H9 (cell line): ENCODE measurements around the gene LAMA3. TPM values are rescaled to one million over a fixed set of nuclear protein-coding genes. Genes with fewer than 3 reads are reported as not detected.

Source experiments
- DNase-seq: peaks from one replicate; pipeline ENCODE4 v3.0.0-alpha.2; 2017
- H2AFZ ChIP-seq: one replicate; pipeline ENCODE4 v1.6.1; 2013; ENCODE audit warnings: mild to moderate bottlenecking, low read length, control low read depth, moderate library complexity
- H2AK5ac ChIP-seq: 2 replicates; pipeline ENCODE4 v1.6.1; 2013; ENCODE audit warnings: low read length, control low read depth, mixed read lengths; ENCODE audit not compliant: insufficient read length
- H2BK120ac ChIP-seq: one replicate; pipeline ENCODE4 v1.6.1; 2013; ENCODE audit warnings: low read depth, mild to moderate bottlenecking, low read length, control low read depth, inconsistent platforms; ENCODE audit not compliant: poor library complexity, severe bottlenecking
- H2BK12ac ChIP-seq: 2 replicates; pipeline ENCODE4 v1.6.1; 2013; ENCODE audit warnings: low read length, control low read depth, mixed read lengths, low read depth; ENCODE audit not compliant: insufficient read length
- H2BK15ac ChIP-seq: 2 replicates; pipeline ENCODE4 v1.6.1; 2013; ENCODE audit warnings: low read depth, low read length, control low read depth
- H2BK20ac ChIP-seq: one replicate; pipeline ENCODE4 v1.6.1; 2013; ENCODE audit warnings: low read depth, mild to moderate bottlenecking, low read length, control low read depth, inconsistent platforms; ENCODE audit not compliant: poor library complexity, severe bottlenecking
- H2BK5ac ChIP-seq: 2 replicates; pipeline ENCODE4 v1.6.1; 2013; ENCODE audit warnings: low read length, control low read depth, mixed read lengths; ENCODE audit not compliant: insufficient read length
- H3K14ac ChIP-seq: 2 replicates; pipeline ENCODE4 v1.6.1; 2013; ENCODE audit warnings: low read length, control low read depth; ENCODE audit not compliant: insufficient read depth
- H3K18ac ChIP-seq: 2 replicates; pipeline ENCODE4 v1.6.1; 2013; ENCODE audit warnings: low read depth, mild to moderate bottlenecking, mixed read lengths, low read length, control low read depth; ENCODE audit not compliant: insufficient read length
- H3K23ac ChIP-seq: 2 replicates; pipeline ENCODE4 v1.6.1; 2013; ENCODE audit warnings: low read length, control low read depth, mixed read lengths, low read depth; ENCODE audit not compliant: insufficient read length
- H3K23me2 ChIP-seq: 2 replicates; pipeline ENCODE4 v1.6.1; 2013; ENCODE audit warnings: low read depth, mild to moderate bottlenecking, mixed read lengths, low read length, control low read depth; ENCODE audit not compliant: insufficient read length, poor library complexity, severe bottlenecking
- H3K27ac ChIP-seq: 2 replicates; pipeline ENCODE4 v1.5.1; 2013; ENCODE audit warnings: low read length, control low read depth, mixed read lengths, low read depth; ENCODE audit not compliant: insufficient read length
- H3K27me3 ChIP-seq: 2 replicates; pipeline ENCODE4 v1.6.1; 2013; ENCODE audit warnings: low read length, control low read depth, inconsistent platforms; ENCODE audit not compliant: insufficient read depth
- H3K4ac ChIP-seq: 2 replicates; pipeline ENCODE4 v1.6.1; 2013; ENCODE audit warnings: low read depth, mild to moderate bottlenecking, control low read depth, inconsistent platforms, low read length, moderate library complexity
- H3K4me1 ChIP-seq: 2 replicates; pipeline ENCODE4 v1.6.1; 2013; ENCODE audit warnings: low read length, control low read depth, inconsistent platforms; ENCODE audit not compliant: insufficient read depth
- H3K4me2 ChIP-seq: 2 replicates; pipeline ENCODE4 v1.6.1; 2013; ENCODE audit warnings: low read length, control low read depth, mixed read lengths; ENCODE audit not compliant: insufficient read length, insufficient read depth
- H3K56ac ChIP-seq: 2 replicates; pipeline ENCODE4 v1.6.1; 2013; ENCODE audit warnings: low read depth, mild to moderate bottlenecking, mixed read lengths, low read length, control low read depth; ENCODE audit not compliant: insufficient read length
- H3K79me1 ChIP-seq: 2 replicates; pipeline ENCODE4 v1.6.1; 2013; ENCODE audit warnings: low read depth, mild to moderate bottlenecking, moderate library complexity, low read length, control low read depth, inconsistent platforms; ENCODE audit not compliant: insufficient read depth, poor library complexity, severe bottlenecking
- H3K79me2 ChIP-seq: 2 replicates; pipeline ENCODE4 v1.6.1; 2013; ENCODE audit warnings: low read length, control low read depth, inconsistent platforms; ENCODE audit not compliant: insufficient read depth
- H3K9ac ChIP-seq: 2 replicates; pipeline ENCODE4 v1.6.1; 2013; ENCODE audit warnings: low read length, control low read depth, mixed read lengths; ENCODE audit not compliant: insufficient read length; ENCODE audit errors: extremely low read depth
- H3K9me3 ChIP-seq: one replicate; pipeline ENCODE4 v1.6.1; 2013; ENCODE audit warnings: low read depth, low read length, inconsistent platforms; ENCODE audit not compliant: control insufficient read depth
- H3T11ph ChIP-seq: one replicate; pipeline ENCODE4 v1.6.1; 2013; ENCODE audit warnings: mild to moderate bottlenecking, low read length, control low read depth, inconsistent platforms
- H4K20me1 ChIP-seq: one replicate; pipeline ENCODE4 v1.6.1; 2013; ENCODE audit not compliant: control insufficient read depth, insufficient read length, insufficient read depth
- H4K5ac ChIP-seq: 2 replicates; pipeline ENCODE4 v1.6.1; 2013; ENCODE audit warnings: low read depth, mild to moderate bottlenecking, mixed read lengths, low read length, control low read depth; ENCODE audit not compliant: insufficient read length
- H4K8ac ChIP-seq: replicated peaks from 2 replicates; pipeline ENCODE4 v1.6.1; 2013; ENCODE audit warnings: low read length, control low read depth, mixed read lengths, low read depth; ENCODE audit not compliant: insufficient read length
- H4K91ac ChIP-seq: 2 replicates; pipeline ENCODE4 v1.6.1; 2013; ENCODE audit warnings: low read depth, mild to moderate bottlenecking, moderate library complexity, mixed read lengths, low read length, control low read depth; ENCODE audit not compliant: insufficient read length
- H3K27ac Mint-ChIP-seq, 3 experiments: 2 replicates in 2 of 3; 3 replicates in 1 of 3; pipeline ENCODE4 v1.8.0; 2020 to 2021; ENCODE audit warnings: mixed read lengths in 3 of 3, mild to moderate bottlenecking in 1 of 3, moderate library complexity in 1 of 3
- H3K27me3 Mint-ChIP-seq: 2 replicates; pipeline ENCODE4 v1.8.0; 2021; ENCODE audit warnings: low read depth, mild to moderate bottlenecking, moderate library complexity, mixed read lengths
- H3K36me3 Mint-ChIP-seq, 3 experiments: 2 replicates in 2 of 3; 3 replicates in 1 of 3; pipeline ENCODE4 v1.8.0; 2020 to 2021; ENCODE audit warnings: low read depth in 3 of 3, mixed read lengths in 3 of 3; ENCODE audit not compliant: insufficient read depth in 1 of 3
- H3K4me1 Mint-ChIP-seq, 2 experiments: 2 replicates each; pipeline ENCODE4 v1.8.0; 2020; ENCODE audit warnings: mixed read lengths in 2 of 2
- H3K4me3 Mint-ChIP-seq, 2 experiments: 2 replicates in 1 of 2; 3 replicates in 1 of 2; pipeline ENCODE4 v1.8.0; 2020 to 2021; ENCODE audit warnings: mild to moderate bottlenecking in 2 of 2, mixed read lengths in 2 of 2, moderate library complexity in 1 of 2
- H3K9me3 Mint-ChIP-seq, 2 experiments: 2 replicates in 1 of 2; 3 replicates in 1 of 2; pipeline ENCODE4 v1.8.0; 2020; ENCODE audit warnings: mild to moderate bottlenecking in 2 of 2, mixed read lengths in 2 of 2, moderate library complexity in 1 of 2
- CTCF ChIP-seq: fragments of 200-600 bp; sonication (generic); conservative IDR thresholded peaks from 3 replicates; pipeline ENCODE4 v1.8.0; 2021; ENCODE audit warnings: antibody characterized with exemption, mild to moderate bottlenecking
- WGBS: extraction: QIAGEN DNeasy Blood & Tissue Kit; methylation state at CpG from one replicate; pipeline ENCODE4 v1.1.7; 2013; ENCODE audit warnings: missing lambda C conversion rate, low lambda C conversion rate, mixed read lengths; ENCODE audit not compliant: insufficient read length; ENCODE audit errors: extremely low coverage; 5-methylcytosine and 5-hydroxymethylcytosine counted together
- total RNA-seq: library from RNA; stranded (reverse); gene quantifications from 2 replicates; pipeline ENCODE4 v1.2.1, GENCODE V29; 2021

Gene LAMA3
- total RNA-seq, 1 experiment from 2014 or later = 0.33 TPM

GRCh38 chr18:23682472-23682871 lies 6.8 kb upstream of the LAMA3 start:
- H3K23ac ChIP-seq = no peak overlapping the region
- H3K4ac ChIP-seq = no peak overlapping the region
- no peak overlapping the region for H3K27ac ChIP-seq
- H3K27ac Mint-ChIP-seq = no peak overlapping the region
- H3K79me2 ChIP-seq = no peaks in the 10 kb centered on the region
- no peak overlapping the region for H3K4me2 ChIP-seq
- no peak overlapping the region for H3T11ph ChIP-seq
- H3K23me2 ChIP-seq = no peaks in the 10 kb centered on the region
- DNase-seq = no peak
- WGBS = no CpG with 5 or more reads among the region's 1 CpG
- H4K20me1 ChIP-seq = no peaks in the 10 kb centered on the region
- H3K27me3 ChIP-seq = no peaks in the 10 kb centered on the region
- H3K14ac ChIP-seq = no peak overlapping the region
- H3K4me1 Mint-ChIP-seq = 0 out of 4 replicates have a peak, but pooled peaks cover 0 to 3% of the 10 kb centered on the region in 2 experiments
- no peak overlapping the region for H3K56ac ChIP-seq
- H4K91ac ChIP-seq = no peak overlapping the region
- no peak overlapping the region for H2BK12ac ChIP-seq
- H3K79me1 ChIP-seq = no peaks in the 10 kb centered on the region
- no peak overlapping the region for H3K9ac ChIP-seq
- no peaks in the 10 kb centered on the region for H3K9me3 Mint-ChIP-seq
- no peak overlapping the region for H4K5ac ChIP-seq
- no peaks in the 10 kb centered on the region for H3K36me3 Mint-ChIP-seq
- H2BK20ac ChIP-seq = no peak overlapping the region
- H2BK120ac ChIP-seq = no peak overlapping the region
- H3K4me1 ChIP-seq = no peaks in the 10 kb centered on the region
- H3K27me3 Mint-ChIP-seq = peaks cover 41% of the 10 kb centered on the region
- no peak overlapping the region for H2AFZ ChIP-seq
- H2AK5ac ChIP-seq = no peak overlapping the region
- no peak overlapping the region for H2BK15ac ChIP-seq
- H4K8ac ChIP-seq = no peak overlapping the region
- no peak for TF ChIP-seq CTCF
- H3K18ac ChIP-seq = no peak overlapping the region
- no peak overlapping the region for H2BK5ac ChIP-seq
- H3K4me3 Mint-ChIP-seq = no peak overlapping the region
- no peaks in the 10 kb centered on the region for H3K9me3 ChIP-seq
